Effector memory CD4-positive, alpha-beta T cell (primary cell): ENCODE data around the gene EHMT2.
A peak's percentile ranks its signal among the peaks of the same experiment; 100 is the strongest.
"Not testable (repeated sequence)": the region's sequence is repeated elsewhere in the genome, so short reads cannot be mapped to it uniquely, and the experiment has no call there.

Experiments
- DNase-seq, 3 donors: peaks; one replicate each; pipeline ENCODE4 v3.0.0-alpha.2; 2020
- H3K27ac ChIP-seq: 2 replicates; pipeline ENCODE4 v1.7.0; 2013; ENCODE audit warnings: mild to moderate bottlenecking, low read length, moderate library complexity; ENCODE audit not compliant: insufficient read depth, poor library complexity, severe bottlenecking
- H3K27me3 ChIP-seq: replicated peaks from 2 replicates; pipeline ENCODE4 v1.7.0; 2013; ENCODE audit warnings: mild to moderate bottlenecking, low read length; ENCODE audit not compliant: insufficient read depth, control insufficient read depth, poor library complexity, severe bottlenecking
- H3K36me3 ChIP-seq: 2 replicates; pipeline ENCODE4 v1.7.0; 2013; ENCODE audit warnings: mild to moderate bottlenecking, low read length, moderate library complexity; ENCODE audit not compliant: control insufficient read depth, insufficient read depth
- H3K4me1 ChIP-seq: 2 replicates; pipeline ENCODE4 v1.7.0; 2013; ENCODE audit warnings: low read length, mild to moderate bottlenecking; ENCODE audit not compliant: control insufficient read depth, insufficient read depth, poor library complexity, severe bottlenecking
- H3K4me3 ChIP-seq: 2 replicates; pipeline ENCODE4 v1.7.0; 2013; ENCODE audit warnings: low read length, low read depth, mild to moderate bottlenecking; ENCODE audit not compliant: insufficient read depth, poor library complexity, severe bottlenecking
- H3K9me3 ChIP-seq: 2 replicates; pipeline ENCODE4 v1.7.0; 2013; ENCODE audit warnings: mild to moderate bottlenecking, low read length, moderate library complexity; ENCODE audit not compliant: control insufficient read depth

Gene EHMT2

DNA sequence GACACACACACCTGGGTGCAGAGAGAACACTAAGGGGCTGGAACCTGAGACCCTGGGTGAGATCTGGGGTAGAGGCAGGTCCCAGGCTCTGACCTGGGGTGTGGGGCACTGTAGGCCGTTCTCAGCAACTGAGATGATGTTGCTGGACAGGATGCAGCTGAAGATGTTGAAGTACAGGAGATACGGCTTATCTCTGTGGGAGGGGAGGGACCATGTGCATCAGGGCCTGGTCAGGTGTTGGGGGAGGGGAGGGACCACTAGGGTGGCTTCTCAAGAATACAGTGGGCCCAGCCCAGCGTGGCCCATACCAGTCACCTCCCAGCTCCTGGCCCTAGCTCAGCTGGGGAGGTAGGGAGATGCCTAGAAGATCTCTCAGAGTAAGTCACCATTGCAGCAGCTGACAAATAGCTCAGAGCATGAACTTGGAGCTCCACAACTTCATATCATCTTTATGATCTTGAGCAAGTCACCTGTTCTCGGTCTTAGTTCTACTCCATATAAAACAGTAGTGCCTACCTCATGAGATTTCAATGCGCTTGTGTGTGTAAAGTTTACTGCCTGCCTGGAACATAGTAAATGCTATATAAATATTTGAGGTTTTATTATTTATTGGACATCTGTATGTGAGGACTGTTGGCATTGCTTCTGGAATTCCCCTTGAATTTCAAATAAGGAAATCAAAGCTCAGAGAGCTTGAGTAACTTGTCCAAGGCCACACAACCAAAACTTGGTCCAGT, 22.5 kb downstream of the EHMT2 start:
- Histone ChIP-seq H3K4me3 (no peak overlapping the region), H3K36me3 (peaks cover 5% of the 10 kb centered on the region), H3K27ac (no peak overlapping the region), H3K4me1 (no peaks in the 10 kb centered on the region), H3K27me3 (no peaks in the 10 kb centered on the region), H3K9me3 (no peaks in the 10 kb centered on the region)
- no peak for DNase-seq

DNA sequence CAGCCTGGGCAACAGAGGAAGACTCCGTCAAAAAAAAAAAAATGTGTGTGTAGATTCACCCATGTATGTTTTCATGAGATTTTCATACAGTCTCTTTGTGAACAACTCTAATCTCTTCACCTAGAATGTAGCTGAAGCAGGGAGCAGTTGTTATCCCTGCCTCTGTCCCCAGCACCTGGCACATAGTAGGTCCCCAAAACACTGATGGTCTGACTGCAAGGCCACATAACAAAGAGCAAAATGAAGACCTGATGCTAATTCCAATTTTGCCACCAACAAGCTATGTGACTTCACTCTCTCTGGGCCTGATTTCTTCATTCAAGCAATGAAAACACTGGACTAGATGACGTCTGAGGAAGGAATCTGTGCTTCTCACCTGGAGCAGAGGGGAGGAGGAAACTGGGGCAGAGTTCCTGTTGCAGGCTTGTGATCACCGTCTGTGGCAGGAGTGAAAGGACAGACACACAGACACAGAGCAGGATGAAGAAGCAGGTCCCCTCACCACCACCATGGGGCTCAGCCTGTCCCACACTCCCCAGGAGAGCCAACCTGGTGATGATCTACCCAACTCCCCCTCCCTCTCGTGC, 23.3 kb downstream of the EHMT2 start:
- H3K4me3 ChIP-seq = no peak overlapping the region
- no peak overlapping the region for H3K27ac ChIP-seq
- H3K27me3 ChIP-seq = no peaks in the 10 kb centered on the region
- no peaks in the 10 kb centered on the region for H3K9me3 ChIP-seq
- no peaks in the 10 kb centered on the region for H3K4me1 ChIP-seq
- DNase-seq = no peak
- H3K36me3 ChIP-seq = no peaks in the 10 kb centered on the region

GRCh38 chr6:31871046-31871659, 26.3 kb downstream of the EHMT2 start:
- Histone ChIP-seq H3K4me3 (no peak overlapping the region), H3K4me1 (no peaks in the 10 kb centered on the region), H3K27me3 (no peaks in the 10 kb centered on the region), H3K27ac (no peak overlapping the region), H3K36me3 (no peaks in the 10 kb centered on the region), H3K9me3 (no peaks in the 10 kb centered on the region)
- DNase-seq = no peak

DNA sequence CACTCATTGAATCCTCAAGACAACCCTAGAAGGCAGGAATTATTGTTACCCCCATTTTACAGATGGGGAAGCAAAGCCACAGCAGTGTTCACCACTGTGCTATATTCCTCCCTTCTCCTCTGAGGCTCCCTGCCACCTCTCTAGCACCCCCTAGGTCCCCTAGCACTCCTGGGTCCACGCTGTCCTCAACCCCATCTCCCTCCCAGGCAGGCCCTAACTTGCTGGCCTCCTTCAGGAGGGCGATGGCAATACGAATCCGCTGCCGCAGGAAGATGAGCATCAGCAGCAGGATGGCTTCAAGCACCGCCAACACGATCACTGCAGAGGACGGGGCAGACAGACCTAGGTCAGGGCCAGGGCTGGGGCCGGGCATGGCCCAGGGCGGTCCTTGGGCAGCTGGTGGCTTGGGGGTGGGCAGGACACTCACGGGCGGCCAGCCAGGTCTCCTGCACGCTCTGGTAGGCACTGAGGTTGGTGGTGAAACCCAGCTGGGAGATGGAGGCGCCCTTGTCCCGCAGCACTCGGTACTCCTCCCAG, 27.0 kb downstream of the EHMT2 start:
- Histone ChIP-seq H3K36me3 (no peaks in the 10 kb centered on the region), H3K4me3 (no peak overlapping the region), H3K27me3 (no peaks in the 10 kb centered on the region), H3K4me1 (no peaks in the 10 kb centered on the region), H3K27ac (no peak overlapping the region), H3K9me3 (no peaks in the 10 kb centered on the region)
- DNase-seq = no peak

DNA sequence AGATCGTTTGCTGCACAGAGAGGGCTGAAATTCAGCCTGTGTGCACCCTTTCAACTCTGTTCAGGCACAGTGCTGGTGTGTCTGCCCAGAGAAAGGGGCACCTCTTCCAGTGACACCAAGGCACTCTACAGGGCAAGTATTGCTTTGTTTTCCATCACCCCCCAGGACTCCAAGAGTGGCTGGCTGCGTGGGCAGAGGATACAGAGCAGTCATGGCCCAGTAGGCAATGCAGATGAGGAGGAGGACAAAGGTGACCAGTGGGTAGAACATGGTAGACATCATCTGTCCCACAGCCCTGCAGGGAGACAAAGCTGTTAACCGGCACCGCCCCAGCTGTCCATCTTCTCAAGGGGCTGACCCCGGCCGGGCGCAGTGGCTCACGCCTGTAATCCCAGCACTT, 28.2 kb downstream of the EHMT2 start:
- no peak for DNase-seq
- Histone ChIP-seq H3K27ac (no peak overlapping the region), H3K36me3 (no peaks in the 10 kb centered on the region), H3K9me3 (no peaks in the 10 kb centered on the region), H3K27me3 (no peaks in the 10 kb centered on the region), H3K4me1 (peaks cover 2% of the 10 kb centered on the region), H3K4me3 (no peak overlapping the region)

GRCh38 chr6:31868658-31868971, 28.9 kb downstream of the EHMT2 start:
- not testable (repeated sequence) for H3K27ac ChIP-seq, H3K36me3 ChIP-seq, DNase-seq, H3K9me3 ChIP-seq, H3K4me3 ChIP-seq, H3K4me1 ChIP-seq, H3K27me3 ChIP-seq

DNA sequence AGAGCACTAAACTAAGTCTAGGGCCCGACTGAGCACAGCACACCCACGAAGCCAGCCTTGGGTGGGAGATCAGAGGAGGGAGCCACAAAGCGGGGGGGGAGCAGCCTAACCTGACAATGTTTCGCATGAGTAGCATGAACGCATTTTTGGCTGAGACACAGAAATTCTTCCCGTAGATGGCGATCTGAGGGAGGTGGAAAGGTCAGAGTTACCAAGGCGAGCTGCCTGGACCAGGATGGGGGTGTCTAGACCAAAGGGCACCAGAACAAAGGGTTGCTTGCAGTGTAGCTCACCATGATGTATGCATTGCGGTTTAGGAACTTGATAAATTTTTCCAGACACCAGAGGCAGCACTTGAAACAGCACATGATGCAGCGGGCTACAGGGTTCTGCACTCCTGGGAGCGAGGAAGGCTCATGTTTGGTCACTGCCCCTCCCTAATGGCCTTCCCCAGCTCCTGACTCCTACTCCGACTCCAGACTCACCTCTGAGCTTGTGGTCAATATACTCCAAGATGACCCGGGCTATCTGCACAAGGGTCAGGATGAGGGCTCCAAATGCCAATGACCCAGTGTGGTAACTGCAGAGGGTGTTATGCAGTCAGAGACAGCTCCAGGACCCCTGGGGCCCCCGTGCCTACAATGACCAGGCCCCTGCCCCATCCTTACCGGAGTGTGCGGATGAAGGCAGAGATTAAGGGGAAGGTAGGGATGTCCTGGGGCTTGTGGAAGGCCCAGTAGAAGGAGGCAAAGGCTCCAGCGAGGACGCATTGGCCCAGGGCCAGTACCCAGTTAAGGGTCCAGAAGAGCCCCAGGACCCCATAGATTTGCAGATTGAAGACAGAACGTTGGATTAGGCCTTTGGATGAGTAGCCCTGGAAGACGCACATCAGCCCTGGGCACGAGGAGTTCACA, 32.0 kb downstream of the EHMT2 start:
- Histone ChIP-seq H3K4me1 (peaks cover 16% of the 10 kb centered on the region), H3K9me3 (no peaks in the 10 kb centered on the region), H3K4me3 (no peak overlapping the region), H3K36me3 (peaks cover 2% of the 10 kb centered on the region), H3K27me3 (no peaks in the 10 kb centered on the region), H3K27ac (no peak overlapping the region)
- no peak for DNase-seq

DNA sequence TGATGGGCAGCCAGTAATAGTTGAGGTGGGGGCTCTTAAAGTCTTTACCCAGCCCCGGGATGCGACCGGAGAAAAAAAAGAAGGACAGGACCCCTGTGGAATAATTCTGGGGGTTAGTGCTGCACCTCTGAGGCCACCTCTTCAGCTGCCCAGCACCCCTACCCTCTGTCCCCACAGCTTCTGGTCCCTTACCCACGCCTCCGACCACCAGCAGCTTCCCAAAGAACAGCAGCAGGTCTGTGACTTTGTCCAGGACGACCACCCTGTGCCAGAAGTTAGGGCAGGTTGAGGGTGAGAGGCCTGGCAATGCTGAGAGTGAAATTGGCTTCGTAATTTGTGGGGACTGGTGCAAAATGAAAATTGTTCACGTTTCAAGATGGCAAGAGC, 32.7 kb downstream of the EHMT2 start:
- H3K9me3 ChIP-seq = no peaks in the 10 kb centered on the region
- H3K4me3 ChIP-seq = no peak overlapping the region
- H3K27ac ChIP-seq = no peak overlapping the region
- DNase-seq = no peak
- no peaks in the 10 kb centered on the region for H3K27me3 ChIP-seq
- H3K36me3 ChIP-seq = peaks cover 9% of the 10 kb centered on the region
- peaks cover 16% of the 10 kb centered on the region for H3K4me1 ChIP-seq

GRCh38 chr6:31864123-31864562, 33.4 kb downstream of the EHMT2 start:
- Histone ChIP-seq H3K4me1 (peaks cover 16% of the 10 kb centered on the region), H3K36me3 (peaks cover 15% of the 10 kb centered on the region), H3K4me3 (peak overlapping the region; percentile 56), H3K27ac (peak overlapping the region; percentile 87)
- not testable (repeated sequence) for H3K9me3 ChIP-seq, DNase-seq, H3K27me3 ChIP-seq
